GM19438 (cell line): ENCODE results near the gene SERPINF2.
"Not testable (repeated sequence)": the region's sequence is repeated elsewhere in the genome, so short reads cannot be mapped to it uniquely, and the experiment has no call there.

ENCODE experiments used
- ATAC-seq: cut with Tn5 transposase; IDR thresholded peaks from one replicate; pipeline ENCODE4 v1.9.1; 2021; ENCODE audit warnings: low read depth; ENCODE audit not compliant: unreplicated experiment

Gene SERPINF2

GRCh38 chr17:1733759-1734158, 8.9 kb upstream of the SERPINF2 start:
- no peak for ATAC-seq

- no peak for ATAC-seq
Measured at GRCh38 chr17:1735418-1735817, 7.3 kb upstream of the SERPINF2 start.

GRCh38 chr17:1735834-1736347, 6.8 kb upstream of the SERPINF2 start:
- no peak for ATAC-seq

GRCh38 chr17:1736348-1737281, 6.1 kb upstream of the SERPINF2 start:
- no peak for ATAC-seq

GRCh38 chr17:1737531-1738291, 5.0 kb upstream of the SERPINF2 start:
- ATAC-seq, result no peak

- ATAC-seq, result not testable (repeated sequence)
Measured at GRCh38 chr17:1741899-1742298, 772 bp upstream of the SERPINF2 start.

- ATAC-seq, result no peak
Measured at GRCh38 chr17:1743088-1743439, 393 bp downstream of the SERPINF2 start.

GRCh38 chr17:1744551-1745512, 2.2 kb downstream of the SERPINF2 start:
- ATAC-seq, result no peak

- no peak for ATAC-seq
Measured at GRCh38 chr17:1745513-1746020, 2.9 kb downstream of the SERPINF2 start.

- ATAC-seq, result no peak
Measured at GRCh38 chr17:1746975-1747543, 4.4 kb downstream of the SERPINF2 start.

GRCh38 chr17:1750628-1751027, 8.0 kb downstream of the SERPINF2 start:
- no peak for ATAC-seq

GRCh38 chr17:1752425-1753262, 10.0 kb downstream of the SERPINF2 start:
- ATAC-seq, result no peak

GRCh38 chr17:1753767-1754429, 11.2 kb downstream of the SERPINF2 start:
- no peak for ATAC-seq

GRCh38 chr17:1754430-1755112, 11.9 kb downstream of the SERPINF2 start:
- ATAC-seq, result no peak

GRCh38 chr17:1755252-1755826, 12.7 kb downstream of the SERPINF2 start:
- ATAC-seq, result no peak

GRCh38 chr17:1755827-1756262, 13.2 kb downstream of the SERPINF2 start:
- ATAC-seq, result no peak

GRCh38 chr17:1758807-1759206, 16.1 kb downstream of the SERPINF2 start:
- ATAC-seq, result no peak
